Measurements from ENCODE around the gene GALNT8. TPM values are rescaled to one million over a fixed set of nuclear protein-coding genes. Genes with fewer than 3 reads are reported as not detected.

GALNT8 gene
- total RNA-seq, 2 donors from 2014 or later, result 2.8 to 11.2 TPM

DNA sequence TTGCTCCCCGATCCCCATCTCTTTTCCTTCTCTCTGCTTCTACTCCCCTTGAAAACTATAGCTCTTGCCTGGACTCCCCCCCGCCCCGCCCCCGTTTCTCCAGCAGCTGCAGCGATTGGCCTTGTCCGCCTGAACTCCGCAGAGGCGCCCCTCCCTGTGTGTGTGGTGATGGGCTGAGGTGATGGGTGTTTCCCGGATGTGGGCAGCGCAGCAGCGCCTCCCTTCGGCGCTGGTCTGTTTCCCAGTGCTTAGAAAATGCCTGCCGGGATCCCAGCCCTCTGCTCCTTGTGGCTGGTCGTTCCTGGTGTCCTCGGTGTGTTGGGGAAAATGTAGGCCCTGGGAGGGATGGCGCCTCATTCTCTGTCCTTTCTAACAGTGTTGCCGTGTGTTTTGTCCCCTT lies 43.3 kb downstream of the GALNT8 start:
- H3K4me3 Mint-ChIP-seq, result no peak overlapping the region
- H3K4me1 ChIP-seq (ENCODE audit: control insufficient read depth, insufficient read depth, low read length), result no peaks in the 10 kb centered on the region
- WGBS, 2 experiments (ENCODE audit: insufficient coverage in 1 of 2, insufficient read length in 1 of 2), result 41% methylated on average over 18 of the region's 18 CpGs; no CpG with 5 or more reads in 1 of the 2 experiments
- TF ChIP-seq, protein P1, sequence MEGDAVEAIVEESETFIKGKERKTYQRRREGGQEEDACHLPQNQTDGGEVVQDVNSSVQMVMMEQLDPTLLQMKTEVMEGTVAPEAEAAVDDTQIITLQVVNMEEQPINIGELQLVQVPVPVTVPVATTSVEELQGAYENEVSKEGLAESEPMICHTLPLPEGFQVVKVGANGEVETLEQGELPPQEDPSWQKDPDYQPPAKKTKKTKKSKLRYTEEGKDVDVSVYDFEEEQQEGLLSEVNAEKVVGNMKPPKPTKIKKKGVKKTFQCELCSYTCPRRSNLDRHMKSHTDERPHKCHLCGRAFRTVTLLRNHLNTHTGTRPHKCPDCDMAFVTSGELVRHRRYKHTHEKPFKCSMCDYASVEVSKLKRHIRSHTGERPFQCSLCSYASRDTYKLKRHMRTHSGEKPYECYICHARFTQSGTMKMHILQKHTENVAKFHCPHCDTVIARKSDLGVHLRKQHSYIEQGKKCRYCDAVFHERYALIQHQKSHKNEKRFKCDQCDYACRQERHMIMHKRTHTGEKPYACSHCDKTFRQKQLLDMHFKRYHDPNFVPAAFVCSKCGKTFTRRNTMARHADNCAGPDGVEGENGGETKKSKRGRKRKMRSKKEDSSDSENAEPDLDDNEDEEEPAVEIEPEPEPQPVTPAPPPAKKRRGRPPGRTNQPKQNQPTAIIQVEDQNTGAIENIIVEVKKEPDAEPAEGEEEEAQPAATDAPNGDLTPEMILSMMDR (conservative IDR thresholded peaks at IDR 0.05), result peak; percentile 96
- peaks cover 1% of the 10 kb centered on the region for H3K36me3 Mint-ChIP-seq (ENCODE audit: low read depth)
- no peaks in the 10 kb centered on the region for H3K9me3 Mint-ChIP-seq
- peak; percentile 99 for DNase-seq
- no peaks in the 10 kb centered on the region for H3K9me3 ChIP-seq (ENCODE audit: control insufficient read depth, low read length)
- H3K4me3 ChIP-seq (ENCODE audit: low read length), result no peak overlapping the region
- no peak overlapping the region for H3K27ac ChIP-seq (ENCODE audit: low read depth, low read length)
- H3K27me3 ChIP-seq (ENCODE audit: control insufficient read depth, insufficient read depth, low read length, poor library complexity, severe bottlenecking), result no peaks in the 10 kb centered on the region
- no peak overlapping the region for H3K9ac ChIP-seq (ENCODE audit: extremely low read depth, low read length, poor library complexity, severe bottlenecking)
- peaks cover 7% of the 10 kb centered on the region for H3K4me1 Mint-ChIP-seq
- no peaks in the 10 kb centered on the region for H3K36me3 ChIP-seq (ENCODE audit: control insufficient read depth, insufficient read depth, low read length)
- H3K27me3 Mint-ChIP-seq (ENCODE audit: insufficient read depth), result no peaks in the 10 kb centered on the region
- H3K27ac Mint-ChIP-seq, result peak overlapping the region; percentile 28

DNA sequence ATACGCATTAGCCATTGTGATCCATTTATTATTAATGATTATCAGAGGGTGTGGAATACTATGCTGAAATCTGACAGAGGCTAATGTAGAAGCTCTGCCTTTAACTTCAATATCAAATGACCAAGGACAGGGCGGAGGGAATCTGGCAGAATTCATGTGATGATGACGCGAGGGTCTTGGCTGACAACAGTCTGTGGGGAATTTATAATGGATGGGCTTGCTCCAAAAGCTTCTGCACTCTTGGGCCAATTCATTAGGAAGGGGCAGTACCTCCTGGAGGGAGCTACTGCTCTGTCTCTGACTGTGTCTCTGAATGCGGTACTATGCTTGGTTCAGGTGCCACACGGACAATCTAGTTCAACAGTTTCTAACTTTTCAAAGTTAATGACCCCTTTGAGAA lies 46.2 kb downstream of the GALNT8 start:
- Mint-ChIP-seq H3K27me3 (ENCODE audit: insufficient read depth) (no peaks in the 10 kb centered on the region), H3K9me3 (no peaks in the 10 kb centered on the region), H3K4me3 (no peak overlapping the region), H3K27ac (no peak overlapping the region), H3K4me1 (peaks cover 7% of the 10 kb centered on the region), H3K36me3 (ENCODE audit: low read depth) (peaks cover 1% of the 10 kb centered on the region)
- WGBS, 2 experiments (ENCODE audit: insufficient coverage in 1 of 2, insufficient read length in 1 of 2), result 90 to 96% methylated on average over 6 of the region's 6 CpGs
- DNase-seq, result no peak
- Histone ChIP-seq H3K9me3 (ENCODE audit: control insufficient read depth, low read length) (no peaks in the 10 kb centered on the region), H3K27ac (ENCODE audit: low read depth, low read length) (no peak overlapping the region), H3K4me1 (ENCODE audit: control insufficient read depth, insufficient read depth, low read length) (no peaks in the 10 kb centered on the region), H3K4me3 (ENCODE audit: low read length) (no peak overlapping the region), H3K36me3 (ENCODE audit: control insufficient read depth, insufficient read depth, low read length) (no peaks in the 10 kb centered on the region), H3K9ac (ENCODE audit: extremely low read depth, low read length, poor library complexity, severe bottlenecking) (no peak overlapping the region), H3K27me3 (ENCODE audit: control insufficient read depth, insufficient read depth, low read length, poor library complexity, severe bottlenecking) (no peaks in the 10 kb centered on the region)
- TF ChIP-seq, protein P1 (conservative IDR thresholded peaks at IDR 0.05), result no peak

DNA sequence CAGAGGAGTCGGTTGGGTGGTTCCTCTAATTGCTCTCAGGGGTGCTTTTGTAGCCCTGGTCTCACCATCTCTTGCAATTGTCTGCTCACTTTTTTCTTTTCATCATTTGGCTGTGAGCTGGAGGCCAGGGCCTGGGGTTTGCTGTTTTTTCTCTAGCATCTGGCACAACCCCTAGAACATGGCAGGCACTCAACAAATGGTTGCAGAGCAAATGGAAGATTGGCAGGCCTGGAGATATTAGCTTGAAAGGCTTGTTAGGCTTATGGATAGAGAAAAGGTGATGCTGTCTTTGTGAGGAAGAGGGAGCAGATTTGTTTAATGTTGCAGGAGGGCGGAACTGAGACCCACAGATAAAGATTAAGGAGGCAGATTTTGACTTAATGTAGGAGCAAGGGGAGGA lies 47.0 kb downstream of the GALNT8 start:
- Mint-ChIP-seq H3K9me3 (no peaks in the 10 kb centered on the region), H3K4me1 (peaks cover 7% of the 10 kb centered on the region), H3K27me3 (ENCODE audit: insufficient read depth) (no peaks in the 10 kb centered on the region), H3K36me3 (ENCODE audit: low read depth) (peaks cover 1% of the 10 kb centered on the region), H3K4me3 (no peak overlapping the region), H3K27ac (no peak overlapping the region)
- Histone ChIP-seq H3K4me3 (ENCODE audit: low read length) (no peak overlapping the region), H3K27me3 (ENCODE audit: control insufficient read depth, insufficient read depth, low read length, poor library complexity, severe bottlenecking) (no peaks in the 10 kb centered on the region), H3K4me1 (ENCODE audit: control insufficient read depth, insufficient read depth, low read length) (no peaks in the 10 kb centered on the region), H3K9ac (ENCODE audit: extremely low read depth, low read length, poor library complexity, severe bottlenecking) (no peak overlapping the region), H3K36me3 (ENCODE audit: control insufficient read depth, insufficient read depth, low read length) (no peaks in the 10 kb centered on the region), H3K27ac (ENCODE audit: low read depth, low read length) (no peak overlapping the region), H3K9me3 (ENCODE audit: control insufficient read depth, low read length) (no peaks in the 10 kb centered on the region)
- WGBS, 2 experiments (ENCODE audit: insufficient coverage in 1 of 2, insufficient read length in 1 of 2), result 93 to 95% methylated on average over 2 of the region's 2 CpGs
- no peak for DNase-seq
- TF ChIP-seq, protein P1 (conservative IDR thresholded peaks at IDR 0.05), result no peak
